ENCODE data around the gene PLXNA4.
"Not testable (repeated sequence)": the region's sequence is repeated elsewhere in the genome, so short reads cannot be mapped to it uniquely, and the experiment has no call there.

The PLXNA4 gene

GRCh38 chr7:132169730-132170129, 406.5 kb downstream of the PLXNA4 start:
- no peak for DNase-seq (ENCODE audit: low read depth)

DNA sequence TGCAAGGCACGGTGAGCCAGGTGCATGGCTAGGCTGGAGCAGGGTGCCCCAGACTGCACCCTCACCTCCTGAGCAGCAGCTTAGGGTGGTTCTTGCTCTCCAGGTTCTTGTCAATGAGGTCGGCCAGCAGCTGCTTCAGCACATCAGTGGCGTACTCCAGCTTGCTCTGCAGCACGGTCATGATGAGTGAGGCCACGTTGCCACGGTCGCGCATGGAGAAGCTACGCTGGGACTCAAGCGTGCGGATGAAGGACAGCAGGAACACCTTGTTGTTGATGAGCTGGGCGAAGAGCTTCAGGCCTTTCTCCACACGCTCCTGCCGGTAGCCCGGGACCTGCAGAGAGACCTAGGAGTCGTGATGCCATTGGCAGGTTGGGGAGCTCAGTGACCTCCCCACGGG, 408.0 kb downstream of the PLXNA4 start:
- no peak for DNase-seq (ENCODE audit: low read depth)

DNA sequence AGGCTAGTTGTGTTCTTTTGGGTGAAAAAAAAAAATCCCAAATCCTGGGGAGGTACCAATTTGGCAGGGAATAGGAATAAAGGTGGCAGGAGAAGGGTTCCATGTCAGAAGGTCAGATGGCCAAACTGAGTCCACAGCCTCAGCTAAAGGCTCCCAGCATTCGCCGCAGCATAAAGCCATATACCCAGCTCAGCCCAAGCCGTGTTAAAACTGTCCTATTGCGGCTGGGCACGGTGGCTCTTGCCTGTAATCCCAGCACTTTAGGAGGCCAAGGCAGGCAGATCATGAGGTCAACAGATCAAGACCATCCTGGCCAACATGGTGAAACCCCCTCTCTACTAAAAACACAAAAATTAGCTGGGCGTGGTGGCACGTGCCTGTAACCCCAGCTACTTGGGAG, 410.6 kb downstream of the PLXNA4 start:
- not testable (repeated sequence) for DNase-seq (ENCODE audit: low read depth)

- no peak for DNase-seq (ENCODE audit: low read depth)
Observed at GRCh38 chr7:132164558-132165125, 411.6 kb downstream of the PLXNA4 start.

GRCh38 chr7:132162556-132163144, 413.6 kb downstream of the PLXNA4 start:
- DNase-seq (ENCODE audit: low read depth) = no peak

DNA sequence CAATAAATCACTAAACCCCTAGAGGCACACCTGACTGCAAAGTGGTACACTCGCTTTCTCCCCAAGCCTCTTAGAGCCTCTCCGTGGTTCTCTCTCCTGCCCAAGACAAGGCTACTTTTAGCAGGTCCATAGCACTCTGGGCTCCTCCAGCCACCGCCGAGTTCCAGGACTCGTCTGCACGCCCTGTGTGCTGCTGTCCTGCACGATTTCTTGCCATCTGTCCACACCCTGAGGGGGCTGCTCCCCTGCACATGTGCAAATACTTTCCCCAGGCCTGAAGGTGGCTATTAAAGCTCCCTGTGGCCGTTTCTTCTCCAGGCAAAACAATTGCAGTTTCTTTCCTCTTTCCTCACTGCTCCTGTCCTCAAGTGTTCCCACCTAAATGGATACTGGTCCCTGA, 414.3 kb downstream of the PLXNA4 start:
- no peak for DNase-seq (ENCODE audit: low read depth)

DNA sequence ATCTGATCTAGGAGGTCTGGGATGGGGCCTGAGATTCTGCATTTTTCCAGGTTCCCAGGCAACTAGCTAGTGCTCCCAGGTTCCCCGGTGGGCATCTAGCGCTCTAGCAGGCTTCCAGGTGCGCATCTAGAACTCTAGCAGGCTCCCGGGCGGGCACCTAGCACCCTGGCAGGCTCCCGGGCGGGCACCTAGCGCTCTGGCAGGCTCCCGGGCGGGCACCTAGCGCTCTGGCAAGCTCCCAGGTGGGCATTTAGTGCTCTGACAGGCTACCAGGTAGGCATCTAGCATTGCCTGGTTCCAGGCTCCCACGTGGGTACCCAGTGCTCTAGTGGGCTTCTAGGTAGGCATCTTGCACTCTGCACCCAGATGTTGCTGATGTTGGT, 414.7 kb downstream of the PLXNA4 start:
- no peak for DNase-seq (ENCODE audit: low read depth)

GRCh38 chr7:132160611-132161532, 415.4 kb downstream of the PLXNA4 start:
- DNase-seq (ENCODE audit: low read depth) = no peak

GRCh38 chr7:132158841-132159240, 417.4 kb downstream of the PLXNA4 start:
- DNase-seq (ENCODE audit: low read depth) = no peak

GRCh38 chr7:132158166-132158565, 418.1 kb downstream of the PLXNA4 start:
- no peak for DNase-seq (ENCODE audit: low read depth)

GRCh38 chr7:132155715-132156114, 420.6 kb downstream of the PLXNA4 start:
- no peak for DNase-seq (ENCODE audit: low read depth)

DNA sequence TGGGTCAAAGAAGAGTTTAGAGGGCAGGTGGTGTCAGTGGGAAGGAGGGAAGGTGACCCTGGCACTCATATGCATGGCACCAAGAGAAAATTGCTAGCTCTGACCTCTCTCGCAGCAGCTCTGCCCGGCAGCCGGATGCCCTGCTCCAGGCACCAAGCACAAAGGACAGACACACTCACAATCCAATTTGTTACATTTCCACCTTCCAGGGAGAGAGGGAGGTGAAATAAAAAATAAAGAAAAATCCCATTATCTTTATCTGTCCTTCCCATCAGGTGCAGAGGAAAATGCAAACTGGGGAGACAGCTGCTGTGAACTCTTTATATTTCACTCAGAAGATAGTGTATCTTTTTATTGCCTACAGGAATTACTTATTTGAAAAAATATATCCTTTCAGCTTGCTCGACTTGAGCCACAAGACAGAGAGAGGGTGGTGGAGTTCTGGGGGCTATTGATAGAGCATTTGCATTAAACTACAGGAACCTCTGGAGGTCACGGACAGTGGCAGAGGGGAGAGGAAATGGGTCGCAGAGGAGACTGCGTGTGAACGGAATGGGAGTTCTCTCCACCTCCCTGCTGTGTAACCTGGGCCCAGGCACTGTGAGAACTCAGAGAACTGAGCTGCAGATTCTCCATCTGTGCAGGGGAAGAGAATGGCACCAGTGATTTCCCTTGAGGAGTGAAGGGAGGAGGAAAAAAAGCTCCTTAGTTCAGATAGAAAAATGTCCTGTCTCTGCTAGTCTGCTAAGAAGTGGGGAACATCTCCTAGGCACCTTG, 421.4 kb downstream of the PLXNA4 start:
- DNase-seq (ENCODE audit: low read depth) = no peak

- DNase-seq (ENCODE audit: low read depth) = no peak
Observed at GRCh38 chr7:132154248-132154647, 422.0 kb downstream of the PLXNA4 start.

DNA sequence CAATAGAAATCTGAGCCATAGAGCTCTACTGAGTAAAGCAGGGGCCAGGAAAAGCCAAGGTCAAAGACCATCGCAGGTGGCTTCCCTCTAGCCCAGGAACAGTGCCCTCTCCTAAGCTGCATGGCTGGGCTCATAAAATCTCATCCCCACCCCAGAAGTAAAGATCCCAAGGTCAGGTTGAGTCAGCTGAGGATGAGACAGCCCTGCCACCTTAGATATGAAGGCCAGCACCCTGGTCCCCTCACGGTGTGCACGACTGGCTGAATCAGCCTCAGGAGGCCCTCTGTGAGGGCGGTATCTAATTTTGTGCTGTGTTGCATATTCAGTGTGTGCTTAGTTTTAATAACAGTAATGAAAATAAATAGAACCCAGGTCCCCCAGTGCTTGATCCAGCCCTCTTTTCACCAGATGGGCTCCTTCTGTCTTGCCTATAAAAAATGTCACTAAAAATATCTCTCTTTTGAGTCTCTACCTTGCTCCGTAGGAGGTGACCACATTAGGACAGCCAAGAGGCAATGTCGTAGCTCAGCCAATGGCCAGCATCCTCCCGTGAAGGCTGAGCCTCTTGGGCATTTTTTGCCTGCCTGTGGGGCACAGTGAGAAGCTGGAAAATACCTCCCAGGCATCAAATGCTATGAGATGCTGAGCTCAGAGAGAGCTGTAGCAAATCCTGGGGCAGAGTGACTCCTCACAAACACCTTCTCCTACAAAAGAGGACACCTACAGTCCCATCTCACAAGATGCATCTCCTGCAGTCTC, 424.0 kb downstream of the PLXNA4 start:
- DNase-seq (ENCODE audit: low read depth) = no peak

DNA sequence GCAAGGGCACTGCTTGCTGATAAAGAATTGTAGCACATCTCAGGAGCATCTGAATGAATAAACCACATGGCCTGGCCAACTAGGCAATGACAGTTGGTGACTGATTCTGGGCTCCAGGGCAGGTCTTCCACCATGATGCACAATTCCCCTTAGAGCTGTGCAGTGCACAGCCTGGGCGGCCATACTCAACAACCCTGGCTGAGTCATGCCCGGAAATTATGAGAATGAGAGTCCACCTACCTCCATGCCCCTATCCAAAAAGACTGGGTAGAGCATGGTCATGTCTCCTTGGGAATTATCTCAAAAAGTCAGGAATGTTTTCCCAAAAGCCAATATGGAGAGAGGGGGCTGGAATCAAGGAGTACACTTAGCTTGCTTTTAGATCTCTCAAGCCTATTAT, 425.6 kb downstream of the PLXNA4 start:
- no peak for DNase-seq (ENCODE audit: low read depth)

GRCh38 chr7:132149436-132150304, 426.6 kb downstream of the PLXNA4 start:
- no peak for DNase-seq (ENCODE audit: low read depth)

DNA sequence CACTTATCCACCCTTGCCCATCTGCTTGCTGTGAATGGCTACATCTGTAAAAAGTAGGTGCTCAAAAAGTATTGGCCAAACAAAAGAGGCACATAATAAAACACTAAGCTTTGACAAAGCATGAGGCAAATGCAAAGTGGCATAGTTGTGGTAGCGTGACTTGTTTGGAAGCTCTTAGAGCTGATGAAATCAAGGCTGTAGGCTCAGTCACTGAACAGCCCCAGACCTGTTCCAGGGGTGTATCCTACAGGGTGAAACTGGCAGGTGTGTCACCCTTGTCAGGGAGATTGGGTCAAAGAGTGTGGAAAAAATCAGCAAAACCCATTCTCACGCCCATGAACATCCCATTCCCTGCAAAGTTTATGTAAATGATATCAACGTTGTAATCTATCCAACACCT, 427.4 kb downstream of the PLXNA4 start:
- DNase-seq (ENCODE audit: low read depth) = no peak

GRCh38 chr7:132145466-132145865, 430.8 kb downstream of the PLXNA4 start:
- DNase-seq (ENCODE audit: low read depth) = peak; percentile 9

DNA sequence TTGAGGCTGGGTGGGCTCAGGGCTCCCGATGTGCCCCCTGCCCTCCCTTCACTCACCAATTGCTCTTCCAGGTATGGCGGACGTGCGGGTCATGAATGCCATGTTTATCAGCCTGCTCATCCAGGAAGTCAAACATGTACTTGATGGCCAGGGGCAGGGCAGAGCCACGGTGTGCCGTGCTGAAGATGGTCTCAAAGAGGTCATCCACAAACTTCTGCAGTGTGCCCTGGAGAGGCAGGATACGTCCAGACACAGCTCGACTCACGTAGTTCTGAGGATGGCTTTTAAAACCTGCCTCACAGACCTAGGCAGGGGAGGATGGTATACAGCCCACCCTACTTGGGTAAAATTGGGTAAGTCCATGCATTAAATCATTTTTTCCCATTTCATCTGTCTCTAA, 431.2 kb downstream of the PLXNA4 start:
- no peak for DNase-seq (ENCODE audit: low read depth)

GRCh38 chr7:132142006-132142405, 434.3 kb downstream of the PLXNA4 start:
- no peak for DNase-seq (ENCODE audit: low read depth)

- no peak for DNase-seq (ENCODE audit: low read depth)
Observed at GRCh38 chr7:132141109-132141508, 435.2 kb downstream of the PLXNA4 start.
